HCT116 (cell line): ENCODE data around the gene CLN3. TPM values are rescaled to one million over a fixed set of nuclear protein-coding genes. Genes with fewer than 3 reads are reported as not detected.

Experiments used
- ATAC-seq: fragments of 200-7000 bp; cut with Tn5 transposase; 2 replicates; pipeline ENCODE4 v1.9.1; 2020; ENCODE audit warnings: mild to moderate bottlenecking, moderate library complexity
- BruUV-seq: library from RNA; stranded (reverse); fragments of 400-500 nt; replicated peaks from 2 replicates; lab custom pipeline; 2021; lab: Mats Ljungman, UMichigan
- CTCF ChIA-PET: fragments of 300-600 bp; sonication (Branson Sonifier 250); formaldehyde crosslinking; loops from one replicate; lab custom pipeline; 2021; ENCODE audit warnings: antibody characterized with exemption; lab: Charles Lee
- POLR2A ChIA-PET: fragments of 300-600, 350-600 bp; sonication (Branson Sonifier 250); formaldehyde crosslinking; loops from one replicate; lab custom pipeline; 2021; ENCODE audit warnings: antibody characterized with exemption; lab: Charles Lee
- RAD21 ChIA-PET, 2 experiments: fragments of 300-600 bp; sonication (Branson Sonifier 250); formaldehyde crosslinking; loops; one replicate each; lab custom pipeline; 2023; ENCODE audit warnings: low total read pairs in 2 of 2; ENCODE audit not compliant: uncharacterized antibody in 2 of 2, unreplicated experiment in 2 of 2, low non-redundant PET in 1 of 2; lab: Charles Lee
- DNase-seq: peaks from one replicate; pipeline ENCODE4 v3.0.0-alpha.2; 2010; ENCODE audit warnings: low read depth, low spot score
- H2AFZ ChIP-seq: fragments of 200-600 bp; shearing (Covaris generic), sonication (generic); 2 replicates; pipeline ENCODE4 v1.6.1; 2017; ENCODE audit warnings: low read depth, mixed run types, mixed read lengths, antibody characterized with exemption, low read length; ENCODE audit not compliant: poor library complexity, severe bottlenecking
- H3K27ac ChIP-seq: 2 replicates; pipeline ENCODE4 v1.5.1; 2012; ENCODE audit warnings: low read depth, low read length
- H3K27me3 ChIP-seq: fragments of 200-600 bp; sonication (generic); 2 replicates; pipeline ENCODE4 v1.6.1; 2016; ENCODE audit warnings: mixed run types, low read length, mixed read lengths; ENCODE audit not compliant: insufficient read depth
- H3K36me3 ChIP-seq, 2 experiments: fragments of 200-500 bp in 1 of 2; fragments of 200-600 bp in 1 of 2; sonication (Bioruptor generic) in 1 of 2; sonication (generic) in 1 of 2; 2 replicates each; pipeline versions ENCODE4 v1.5.1 to v1.6.1; 2014 to 2016; ENCODE audit warnings: low read length in 2 of 2, inconsistent platforms in 1 of 2, mixed read lengths in 1 of 2, mixed run types in 1 of 2; ENCODE audit not compliant: insufficient read depth in 2 of 2, control insufficient read depth in 1 of 2
- H3K4me1 ChIP-seq, 2 experiments: fragments of 200-600 bp in 1 of 2; sonication (generic) in 1 of 2; 2 replicates each; pipeline versions ENCODE4 v1.5.1 to v1.6.1; 2012 to 2017; ENCODE audit warnings: low read length in 2 of 2, inconsistent platforms in 1 of 2, mild to moderate bottlenecking in 1 of 2, mixed read lengths in 1 of 2, mixed run types in 1 of 2, moderate library complexity in 1 of 2; ENCODE audit not compliant: insufficient read depth in 2 of 2, control insufficient read depth in 1 of 2
- H3K4me2 ChIP-seq: fragments of 200-600 bp; sonication (generic); 2 replicates; pipeline ENCODE4 v1.6.1; 2017; ENCODE audit warnings: mixed run types, low read length, mixed read lengths
- H3K4me3 ChIP-seq, 2 experiments: fragments of 200-600 bp in 1 of 2; sonication (generic) in 1 of 2; replicated peaks in 1 of 2; 2 replicates each; pipeline ENCODE4 v1.5.1; 2011 to 2016; ENCODE audit warnings: low read length in 2 of 2, control low read depth in 1 of 2, low read depth in 1 of 2, mild to moderate bottlenecking in 1 of 2, mixed read lengths in 1 of 2, mixed run types in 1 of 2
- H3K79me2 ChIP-seq: fragments of 200-600 bp; sonication (generic); 2 replicates; pipeline ENCODE4 v1.6.1; 2017; ENCODE audit warnings: mild to moderate bottlenecking, mixed run types, low read length, moderate library complexity, mixed read lengths; ENCODE audit not compliant: insufficient read depth
- H3K9ac ChIP-seq: fragments of 200-600 bp; sonication (generic); 2 replicates; pipeline ENCODE4 v1.6.1; 2016; ENCODE audit warnings: low read length, mixed read lengths
- H3K9me2 ChIP-seq: fragments of 200-600 bp; sonication (generic), shearing (Covaris generic); 2 replicates; pipeline ENCODE4 v1.6.1; 2017; ENCODE audit warnings: mixed run types, mild to moderate bottlenecking, moderate library complexity; ENCODE audit not compliant: insufficient read depth
- H3K9me3 ChIP-seq, 2 experiments: fragments of 200-500 bp in 1 of 2; fragments of 200-600 bp in 1 of 2; sonication (Bioruptor generic) in 1 of 2; sonication (generic) in 1 of 2; 2 replicates each; pipeline ENCODE4 v1.6.1; 2014 to 2017; ENCODE audit warnings: low read length in 2 of 2, mixed read lengths in 2 of 2, inconsistent platforms in 1 of 2, low read depth in 1 of 2, mild to moderate bottlenecking in 1 of 2, mixed run types in 1 of 2, moderate library complexity in 1 of 2; ENCODE audit not compliant: control insufficient read depth in 1 of 2, insufficient read depth in 1 of 2
- H4K20me1 ChIP-seq: fragments of 200-600 bp; sonication (generic), shearing (Covaris generic); 2 replicates; pipeline ENCODE4 v1.6.1; 2017; ENCODE audit warnings: mixed run types, mild to moderate bottlenecking, moderate library complexity; ENCODE audit not compliant: insufficient read depth
- CEBPB ChIP-seq: IDR thresholded peaks from 2 replicates; pipeline ENCODE4 v1.6.1; 2012; ENCODE audit warnings: low read depth
- CTCF ChIP-seq, 3 experiments: fragments of 200-600 bp in 1 of 3; sonication (generic) in 1 of 3; IDR thresholded peaks in 2 of 3; conservative IDR thresholded peaks in 1 of 3; 2 replicates each; pipeline ENCODE4 v1.5.1; 2012 to 2017; ENCODE audit warnings: low read depth in 2 of 3, low read length in 2 of 3, antibody characterized with exemption in 1 of 3, borderline replicate concordance in 1 of 3, control low read depth in 1 of 3, mild to moderate bottlenecking in 1 of 3, mixed read lengths in 1 of 3, mixed run types in 1 of 3, moderate library complexity in 1 of 3; ENCODE audit not compliant: insufficient read depth in 1 of 3
- EZH2 ChIP-seq: fragments of 200-600 bp; sonication (generic); IDR thresholded peaks from 2 replicates; pipeline ENCODE4 v1.6.1; 2017; ENCODE audit warnings: antibody characterized with exemption, mixed run types
- EZH2phosphoT487 ChIP-seq: fragments of 200-600 bp; IDR thresholded peaks from 2 replicates; pipeline ENCODE4 v1.6.1; 2018; ENCODE audit warnings: antibody characterized with exemption, borderline replicate concordance
- JUND ChIP-seq: IDR thresholded peaks from 2 replicates; pipeline ENCODE4 v1.6.1; 2012
- POLR2A ChIP-seq: IDR thresholded peaks from 2 replicates; pipeline ENCODE4 v1.7.0; 2011; ENCODE audit warnings: borderline replicate concordance; ENCODE audit not compliant: insufficient read depth, insufficient read length; ENCODE audit errors: extremely low read depth
- POLR2AphosphoS5 ChIP-seq: IDR thresholded peaks from 2 replicates; pipeline ENCODE4 v1.6.1; 2011; ENCODE audit warnings: mild to moderate bottlenecking, low read depth, low read length, moderate library complexity
- RAD21 ChIP-seq: IDR thresholded peaks from 2 replicates; pipeline ENCODE4 v1.6.1; 2012; ENCODE audit warnings: low read depth, mild to moderate bottlenecking
- REST ChIP-seq: IDR thresholded peaks from 2 replicates; pipeline ENCODE4 v1.6.1; 2012; ENCODE audit warnings: low read depth
- YY1 ChIP-seq: IDR thresholded peaks from 2 replicates; pipeline ENCODE4 v1.6.1; 2011; ENCODE audit warnings: low read length, low read depth, moderate library complexity, mild to moderate bottlenecking; ENCODE audit not compliant: insufficient replicate concordance; ENCODE audit errors: extremely low read depth
- intact Hi-C: fragments of 100-400 bp; cut with micrococcal nuclease; formaldehyde crosslinking; loops from 2 replicates; pipeline ENCODE4 v1.10.0; 2022
- total RNA-seq: library from RNA; stranded (reverse); gene quantifications from one replicate; pipeline ENCODE4 v1.2.1, GENCODE V29; 2021; ENCODE audit not compliant: unreplicated experiment

Gene CLN3
- total RNA-seq, 1 experiment from 2014 or later: 19.9 TPM

GRCh38 chr16:28495098-28495793 is 3.4 kb upstream of the CLN3 start:
- Histone ChIP-seq H3K4me1 (peaks cover 0 to 12% of the 10 kb centered on the region in 2 experiments; a peak in 2 of 4 replicates), H3K9me3 (no peaks in the 10 kb centered on the region), H3K4me2 (no peak overlapping the region), H3K36me3 (no peaks in the 10 kb centered on the region), H3K27ac (no peak overlapping the region), H3K27me3 (no peaks in the 10 kb centered on the region), H3K9me2 (no peaks in the 10 kb centered on the region), H3K4me3 (no peak overlapping the region), H3K79me2 (peaks cover 4% of the 10 kb centered on the region; the same call in 1 of the 2 replicates), H3K9ac (no peak overlapping the region), H2AFZ (no peak overlapping the region), H4K20me1 (no peaks in the 10 kb centered on the region)
- RAD21 ChIA-PET: no interaction called here
- POLR2A ChIA-PET: no interaction called here
- DNase-seq: no peak
- no peak for ATAC-seq
- BruUV-seq: no TSS peak
- TF ChIP-seq POLR2A: no peak
- no peak for TF ChIP-seq EZH2
- TF ChIP-seq POLR2AphosphoS5: no peak
- TF ChIP-seq REST: no peak
- no peak for TF ChIP-seq CEBPB
- no peak for TF ChIP-seq YY1
- TF ChIP-seq CTCF (IDR thresholded peaks at IDR 0.05 in 2 of 3, conservative IDR thresholded peaks at IDR 0.05 in 1 of 3; ENCODE audit: borderline replicate concordance in 1 of 3, insufficient read depth in 1 of 3, low read depth in 2 of 3, low read length in 2 of 3): no peak
- TF ChIP-seq JUND: no peak
- TF ChIP-seq RAD21: no peak
- no peak for TF ChIP-seq EZH2phosphoT487
- CTCF ChIA-PET: no interaction called here
- intact Hi-C loops: no loop called here
